Fibroblast of skin of right biceps (primary cell): ENCODE data around the gene FGD3.

Experiments
- DNase-seq: peaks from one replicate; pipeline ENCODE4 v3.0.0-alpha.2; 2013

Gene FGD3

GRCh38 chr9:92954886-92955285, 7.6 kb downstream of the FGD3 start:
- no peak for DNase-seq

DNA sequence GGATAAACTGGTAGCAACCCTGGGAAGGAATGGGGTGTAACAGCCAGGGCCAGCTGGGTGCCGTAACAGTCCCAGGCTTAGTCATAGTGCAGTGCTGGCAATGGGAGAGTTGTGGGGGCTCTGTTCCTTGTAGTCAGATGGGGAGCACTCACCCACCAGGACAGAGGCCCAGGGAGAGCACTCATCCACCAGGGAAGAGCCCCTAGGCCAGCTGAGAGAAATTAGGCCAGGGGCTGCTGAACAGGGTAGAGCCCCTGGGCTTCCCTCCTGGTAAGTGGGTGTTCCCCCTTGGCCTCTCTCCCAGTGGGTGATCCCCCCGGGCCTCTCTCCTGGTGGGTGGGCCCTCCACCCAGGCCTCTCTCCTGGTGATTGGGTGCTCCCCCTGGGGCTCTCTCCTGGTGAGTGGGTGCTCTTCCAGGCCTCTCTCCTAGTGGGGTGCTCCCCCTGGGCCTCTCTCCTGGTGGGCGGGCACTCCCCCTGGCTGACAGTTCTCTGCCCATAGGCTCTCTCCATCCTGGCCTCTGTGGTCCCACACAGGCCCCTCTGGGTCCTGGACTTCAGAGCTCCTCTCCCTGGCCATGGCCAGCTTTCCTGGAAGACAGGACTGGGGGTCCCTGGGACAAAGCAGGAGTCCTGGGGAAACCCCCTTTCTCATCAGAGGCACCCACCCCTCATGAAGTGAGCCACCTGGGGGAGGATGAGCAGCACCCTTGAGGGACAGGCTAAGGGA, 13.4 kb downstream of the FGD3 start:
- DNase-seq, result no peak

DNA sequence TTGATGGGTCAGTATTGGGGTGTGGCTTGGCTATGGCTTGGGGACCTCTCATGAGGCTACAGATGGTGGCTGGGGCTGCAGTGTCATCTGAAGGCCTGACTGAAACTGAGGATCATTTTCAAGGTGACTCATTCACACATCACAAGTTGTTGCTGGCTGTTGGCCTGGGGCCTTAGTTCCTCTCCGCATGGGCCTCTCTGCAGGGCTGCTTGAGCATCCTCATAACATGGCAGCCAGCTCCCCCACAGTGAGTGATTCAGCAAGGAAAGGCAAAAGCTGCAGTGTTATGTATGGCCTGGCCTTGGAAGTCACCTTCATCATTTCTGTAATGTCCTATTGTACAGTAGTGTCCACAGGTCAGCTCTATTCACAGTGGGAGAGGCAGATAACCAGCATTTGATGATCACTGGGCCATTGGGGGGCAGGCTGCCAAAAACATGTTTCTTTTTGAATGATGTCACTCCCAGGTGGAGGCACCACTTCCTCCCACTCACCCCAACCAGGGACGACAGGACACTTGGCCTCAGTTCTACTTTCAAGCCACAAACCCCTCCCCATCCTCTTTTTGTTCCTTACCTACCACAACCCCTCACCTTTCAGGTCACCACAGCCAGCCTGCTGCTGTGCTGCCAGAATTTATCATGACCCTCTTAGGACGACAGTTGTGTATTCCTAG, 14.4 kb downstream of the FGD3 start:
- no peak for DNase-seq

GRCh38 chr9:92962303-92962649, 15.0 kb downstream of the FGD3 start:
- no peak for DNase-seq

DNA sequence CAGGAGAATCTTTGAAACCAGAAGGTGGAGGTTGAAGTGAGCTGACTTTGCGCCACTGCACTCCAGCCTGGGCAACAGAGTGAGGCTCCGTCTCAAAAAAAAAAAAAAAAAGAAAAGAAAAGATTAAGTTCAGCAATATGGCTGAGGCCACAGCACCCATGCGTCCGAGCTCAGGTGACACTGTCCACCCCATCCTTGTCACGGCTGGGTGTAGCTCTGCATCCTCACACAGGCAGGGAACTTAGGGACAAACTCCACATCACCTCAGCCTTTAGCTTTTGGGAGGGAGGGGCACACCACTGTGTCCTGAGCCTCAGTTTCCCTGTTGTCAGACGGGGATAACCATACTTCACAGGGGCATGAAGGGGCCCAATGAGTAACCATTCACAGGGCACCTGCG, 15.5 kb downstream of the FGD3 start:
- no peak for DNase-seq

DNA sequence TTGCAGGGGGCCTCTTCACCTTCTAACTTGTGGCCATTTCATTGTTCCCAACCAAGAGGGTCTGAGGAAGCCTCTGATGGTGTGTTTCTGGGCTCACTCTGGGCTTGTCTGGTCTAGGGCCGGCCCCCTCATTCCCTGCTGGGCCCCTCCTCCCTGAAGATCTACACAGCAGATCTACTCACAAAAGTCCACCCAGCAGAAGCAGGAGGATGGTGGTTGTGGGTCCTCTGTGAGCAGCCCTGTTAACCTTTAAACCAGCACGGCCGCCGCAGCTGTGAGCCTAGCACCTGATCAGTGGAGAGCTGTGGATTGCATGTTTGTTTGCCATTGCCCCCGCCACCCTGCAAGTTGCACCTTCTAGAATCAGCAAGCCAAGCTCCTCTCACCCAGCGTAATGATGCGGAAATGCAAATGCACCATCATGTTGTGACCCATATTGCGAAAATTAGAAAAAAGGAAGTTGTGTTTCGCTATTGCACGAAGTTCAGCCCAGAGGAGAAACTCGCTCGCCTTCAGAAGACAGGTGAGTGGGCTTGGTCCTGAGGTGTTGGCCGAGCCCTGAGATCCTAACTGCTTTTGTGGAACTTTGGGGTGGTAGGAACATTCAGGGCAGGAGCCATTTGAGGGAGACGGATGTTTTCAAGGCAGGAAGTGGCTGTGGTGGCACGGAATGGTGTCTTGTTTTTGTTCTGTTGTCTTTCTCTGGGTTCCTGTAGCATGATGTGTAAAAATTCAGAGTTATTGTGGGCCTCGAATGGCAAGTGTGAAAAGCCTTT, 16.7 kb downstream of the FGD3 start:
- no peak for DNase-seq

DNA sequence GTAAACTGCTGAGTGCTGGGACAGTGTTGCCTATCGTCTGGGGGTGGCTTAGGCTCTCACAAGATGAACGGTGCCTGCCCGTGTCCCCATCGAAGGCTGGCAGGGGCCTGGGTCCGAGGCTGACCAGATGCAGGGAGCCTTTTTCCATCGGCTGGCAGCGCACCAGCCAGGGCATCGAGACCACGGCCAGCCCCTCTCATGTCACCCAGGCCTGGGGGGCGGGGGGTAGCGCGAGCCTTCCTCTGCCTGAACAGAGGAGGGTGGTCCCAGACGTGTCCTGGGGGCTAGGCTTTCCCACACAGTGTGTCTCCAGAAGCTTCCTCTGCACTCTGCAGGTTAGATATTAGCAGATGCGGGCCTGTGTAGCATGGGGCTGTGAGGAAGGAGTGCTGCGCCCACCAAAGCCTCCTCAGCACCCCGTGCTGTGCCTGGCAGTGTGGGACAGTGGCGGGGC, 17.3 kb downstream of the FGD3 start:
- DNase-seq, result no peak

DNA sequence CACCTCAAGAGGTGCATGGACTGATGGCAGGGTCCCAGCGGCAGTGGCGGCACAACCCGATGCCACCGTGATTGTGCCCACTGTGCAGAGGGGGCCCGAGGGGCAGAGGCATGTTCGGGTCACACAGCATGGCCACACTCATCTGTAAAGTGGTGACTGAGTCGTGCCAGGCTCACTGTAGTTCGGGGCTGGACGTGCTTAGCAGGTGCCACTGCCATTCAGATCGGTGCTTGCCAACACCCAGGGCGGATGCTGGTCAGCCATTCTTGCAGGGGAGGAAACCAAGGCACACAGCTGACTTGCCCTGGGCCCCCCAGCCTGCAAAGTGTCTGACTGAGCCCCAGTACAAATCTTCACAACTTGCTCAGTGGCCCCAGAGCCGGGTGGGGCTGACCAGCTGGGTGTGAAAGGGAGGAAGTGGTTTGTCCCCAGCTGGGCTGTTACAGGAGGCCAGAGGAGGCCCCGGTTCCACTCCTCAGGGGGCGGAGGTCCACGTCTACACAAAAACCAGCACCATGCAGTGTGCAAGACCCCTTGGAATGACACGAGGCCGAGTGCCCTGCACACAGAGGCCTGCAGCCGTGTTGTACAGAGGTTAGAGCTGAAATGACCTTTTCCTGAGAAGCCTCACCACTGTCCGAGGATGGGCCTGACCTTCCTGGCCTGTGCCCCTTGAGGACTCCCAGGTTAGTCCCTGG, 17.9 kb downstream of the FGD3 start:
- DNase-seq, result no peak

DNA sequence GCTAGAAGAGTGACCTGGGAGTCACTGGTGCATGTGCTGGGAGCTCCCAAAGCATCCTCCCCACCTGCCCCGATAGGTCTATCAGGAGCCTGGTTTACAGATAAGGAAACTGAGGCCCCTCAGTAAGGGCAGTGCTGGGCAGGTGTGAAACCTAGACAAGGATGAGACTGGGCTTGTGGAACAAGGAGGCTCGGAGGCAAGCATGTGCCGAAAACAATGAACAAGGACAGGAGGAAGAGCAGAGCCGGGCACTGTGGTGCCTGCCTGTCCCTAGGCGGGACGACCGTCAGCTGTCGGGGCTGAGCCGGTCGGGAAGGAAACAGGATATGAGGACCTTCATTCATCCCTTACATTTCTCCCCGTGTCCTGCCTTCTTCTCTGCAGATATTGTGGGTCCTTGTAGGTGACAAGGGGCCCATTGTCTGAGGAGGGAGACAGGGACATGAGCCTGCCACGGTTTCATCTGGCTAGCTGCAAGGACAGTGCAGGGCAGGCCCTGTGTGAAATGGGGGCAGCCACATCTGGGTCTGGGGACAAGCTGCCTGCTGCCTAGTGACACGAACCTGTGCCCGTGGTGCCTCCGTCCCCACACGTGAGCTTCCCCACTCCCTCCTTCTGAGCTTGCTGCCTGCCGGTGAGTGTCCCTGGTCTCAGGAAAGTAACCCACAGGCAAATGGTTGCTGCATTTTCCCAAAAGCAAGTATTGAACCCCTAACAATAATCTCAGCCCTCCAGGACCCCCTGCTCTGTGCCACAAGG, 18.6 kb downstream of the FGD3 start:
- no peak for DNase-seq

- no peak for DNase-seq
Observed at GRCh38 chr9:92966518-92966800, 19.1 kb downstream of the FGD3 start.

- DNase-seq, result no peak
Observed at GRCh38 chr9:92968081-92968480, 20.8 kb downstream of the FGD3 start.

GRCh38 chr9:92969516-92970466, 22.5 kb downstream of the FGD3 start:
- no peak for DNase-seq

GRCh38 chr9:92970467-92970923, 23.2 kb downstream of the FGD3 start:
- DNase-seq, result no peak

DNA sequence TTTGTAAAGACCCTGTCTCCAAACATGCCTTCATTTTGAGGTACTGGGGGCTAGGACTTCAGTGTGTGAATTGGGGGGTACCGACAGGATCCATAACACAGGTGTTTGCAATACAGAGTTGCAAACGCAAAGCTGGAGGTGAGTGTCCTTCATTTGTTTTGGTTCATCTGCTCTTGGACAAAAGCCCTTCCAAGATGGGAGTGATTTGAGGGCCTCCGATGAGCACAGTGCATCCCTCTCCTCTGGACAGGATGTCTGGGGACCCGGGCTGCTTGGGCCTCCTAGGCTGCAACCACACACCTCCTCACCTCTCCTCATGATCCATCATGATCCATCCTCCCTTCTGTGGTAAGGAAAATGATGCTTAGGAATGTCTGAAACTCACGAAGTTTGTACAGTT, 23.8 kb downstream of the FGD3 start:
- no peak for DNase-seq

GRCh38 chr9:92971776-92972175, 24.5 kb downstream of the FGD3 start:
- no peak for DNase-seq

DNA sequence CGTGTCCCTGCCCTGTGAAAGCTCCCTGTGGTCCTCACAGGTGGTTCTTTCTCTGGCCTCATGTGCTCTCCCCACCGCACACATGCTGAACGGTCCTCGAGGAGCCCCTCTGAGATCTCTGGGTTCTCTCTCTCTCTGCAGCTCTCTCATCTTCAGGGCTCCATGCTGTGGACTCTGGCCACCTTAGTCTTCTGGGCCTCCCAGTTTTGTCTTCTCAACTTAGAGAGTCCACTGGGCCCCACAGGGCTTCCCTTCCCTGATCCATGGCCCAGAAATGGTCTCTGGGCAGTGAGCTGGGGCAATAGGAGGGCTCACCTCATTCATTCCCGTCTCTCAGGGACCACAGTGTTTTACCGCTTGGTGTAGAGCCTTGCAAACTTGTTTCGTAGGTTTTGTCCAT, 26.4 kb downstream of the FGD3 start:
- no peak for DNase-seq

DNA sequence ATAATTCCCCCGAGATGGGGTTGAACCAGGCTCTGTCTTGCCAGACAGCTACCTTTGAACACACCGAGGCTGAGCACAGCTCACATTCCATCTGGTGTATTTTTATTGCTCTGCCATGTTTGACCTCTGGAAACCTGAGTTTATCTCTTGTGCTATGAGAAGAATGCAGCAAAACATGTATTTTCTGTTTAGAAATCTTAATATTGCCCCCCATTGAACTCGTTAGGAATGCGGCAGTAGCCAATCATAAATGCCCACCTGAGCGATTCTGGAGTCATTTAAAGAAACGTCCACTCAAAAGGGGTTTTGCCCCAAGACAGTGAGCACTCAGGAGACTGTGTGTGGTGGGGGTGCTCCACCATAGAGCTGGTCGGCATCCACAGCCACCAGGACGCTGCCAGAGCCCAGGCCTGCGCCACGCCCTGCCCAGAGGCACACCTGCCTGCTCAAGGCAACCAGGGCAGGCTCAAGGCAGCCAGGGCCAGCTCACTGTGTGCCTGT, 26.9 kb downstream of the FGD3 start:
- no peak for DNase-seq

- DNase-seq, result no peak
Observed at GRCh38 chr9:92974761-92975755, 27.7 kb downstream of the FGD3 start.

DNA sequence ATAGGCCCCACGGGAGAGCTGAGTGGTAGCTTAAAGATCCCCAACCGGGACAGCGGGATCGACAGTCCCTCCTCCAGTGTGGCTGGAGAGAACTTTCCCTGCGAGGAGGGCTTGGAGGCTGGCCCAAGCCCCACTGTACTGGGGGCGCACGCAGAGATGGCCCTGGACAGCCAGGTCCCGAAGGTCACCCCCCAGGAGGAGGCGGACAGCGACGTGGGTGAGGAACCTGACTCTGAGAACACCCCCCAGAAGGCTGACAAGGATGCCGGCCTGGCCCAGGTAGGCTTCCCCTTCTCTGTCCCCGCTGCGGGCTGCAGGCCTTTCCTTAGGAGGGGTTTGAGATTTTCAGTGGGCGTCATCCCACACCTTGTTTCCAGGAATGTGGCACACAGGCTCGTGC, 29.1 kb downstream of the FGD3 start:
- DNase-seq, result no peak

- DNase-seq, result no peak
Observed at GRCh38 chr9:92977279-92977678, 30.0 kb downstream of the FGD3 start.
